ENCODE data around the gene PROSER3. TPM values are rescaled to one million over a fixed set of nuclear protein-coding genes. Genes with fewer than 3 reads are reported as not detected.

PROSER3 gene
- total RNA-seq, 1 donor from 2014 or later, result 15.0 TPM

GRCh38 chr19:35776102-35776788, 18.3 kb downstream of the PROSER3 start:
- TF ChIP-seq, protein P1, sequence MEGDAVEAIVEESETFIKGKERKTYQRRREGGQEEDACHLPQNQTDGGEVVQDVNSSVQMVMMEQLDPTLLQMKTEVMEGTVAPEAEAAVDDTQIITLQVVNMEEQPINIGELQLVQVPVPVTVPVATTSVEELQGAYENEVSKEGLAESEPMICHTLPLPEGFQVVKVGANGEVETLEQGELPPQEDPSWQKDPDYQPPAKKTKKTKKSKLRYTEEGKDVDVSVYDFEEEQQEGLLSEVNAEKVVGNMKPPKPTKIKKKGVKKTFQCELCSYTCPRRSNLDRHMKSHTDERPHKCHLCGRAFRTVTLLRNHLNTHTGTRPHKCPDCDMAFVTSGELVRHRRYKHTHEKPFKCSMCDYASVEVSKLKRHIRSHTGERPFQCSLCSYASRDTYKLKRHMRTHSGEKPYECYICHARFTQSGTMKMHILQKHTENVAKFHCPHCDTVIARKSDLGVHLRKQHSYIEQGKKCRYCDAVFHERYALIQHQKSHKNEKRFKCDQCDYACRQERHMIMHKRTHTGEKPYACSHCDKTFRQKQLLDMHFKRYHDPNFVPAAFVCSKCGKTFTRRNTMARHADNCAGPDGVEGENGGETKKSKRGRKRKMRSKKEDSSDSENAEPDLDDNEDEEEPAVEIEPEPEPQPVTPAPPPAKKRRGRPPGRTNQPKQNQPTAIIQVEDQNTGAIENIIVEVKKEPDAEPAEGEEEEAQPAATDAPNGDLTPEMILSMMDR (IDR thresholded peaks at IDR 0.05; ENCODE audit: unreplicated experiment), result no peak
- Mint-ChIP-seq H3K9me3 (ENCODE audit: unreplicated experiment) (no peaks in the 10 kb centered on the region), H3K4me1 (ENCODE audit: unreplicated experiment) (peaks cover 13% of the 10 kb centered on the region), H3K36me3 (ENCODE audit: low read depth, unreplicated experiment) (peaks cover 5% of the 10 kb centered on the region), H3K27ac (ENCODE audit: unreplicated experiment) (no peak overlapping the region), H3K4me3 (ENCODE audit: unreplicated experiment) (peak overlapping the region; percentile 81), H3K27me3 (ENCODE audit: unreplicated experiment) (peaks cover 18% of the 10 kb centered on the region)
- no peak for DNase-seq (ENCODE audit: low spot score)

GRCh38 chr19:35777086-35777841, 19.3 kb downstream of the PROSER3 start:
- no peak for DNase-seq (ENCODE audit: low spot score)
- peaks cover 13% of the 10 kb centered on the region for H3K4me1 Mint-ChIP-seq (ENCODE audit: unreplicated experiment)
- peak overlapping the region; percentile 18 for H3K27ac Mint-ChIP-seq (ENCODE audit: unreplicated experiment)
- H3K36me3 Mint-ChIP-seq (ENCODE audit: low read depth, unreplicated experiment), result peaks cover 5% of the 10 kb centered on the region
- peak overlapping the region; percentile 56 for H3K4me3 Mint-ChIP-seq (ENCODE audit: unreplicated experiment)
- TF ChIP-seq, protein P1 (IDR thresholded peaks at IDR 0.05; ENCODE audit: unreplicated experiment), result no peak
- H3K27me3 Mint-ChIP-seq (ENCODE audit: unreplicated experiment), result peaks cover 20% of the 10 kb centered on the region
- H3K9me3 Mint-ChIP-seq (ENCODE audit: unreplicated experiment), result no peaks in the 10 kb centered on the region

DNA sequence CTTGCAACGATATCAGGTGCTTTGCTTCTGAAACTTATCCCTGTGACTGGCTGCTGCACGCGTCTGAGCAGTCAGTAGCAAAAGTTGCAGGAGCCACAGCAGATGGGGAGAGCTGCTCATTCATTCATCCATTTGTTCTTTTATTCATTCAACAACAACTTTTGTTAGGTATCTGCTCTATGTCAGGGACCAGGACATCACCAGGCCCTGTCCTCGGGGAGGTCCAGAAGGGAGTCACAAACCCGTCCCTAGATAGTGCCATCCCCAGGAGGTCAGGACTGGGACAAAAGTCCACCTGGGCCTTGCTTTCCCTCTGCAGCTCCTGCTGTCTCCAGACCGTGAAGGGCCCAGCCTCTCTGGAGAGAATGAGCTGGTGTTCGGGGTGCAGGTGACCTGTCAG, 20.0 kb downstream of the PROSER3 start:
- DNase-seq (ENCODE audit: low spot score), result no peak
- TF ChIP-seq, protein P1 (IDR thresholded peaks at IDR 0.05; ENCODE audit: unreplicated experiment), result no peak
- Mint-ChIP-seq H3K4me3 (ENCODE audit: unreplicated experiment) (no peak overlapping the region), H3K9me3 (ENCODE audit: unreplicated experiment) (no peaks in the 10 kb centered on the region), H3K27ac (ENCODE audit: unreplicated experiment) (peak overlapping the region; percentile 18), H3K4me1 (ENCODE audit: unreplicated experiment) (peaks cover 13% of the 10 kb centered on the region), H3K27me3 (ENCODE audit: unreplicated experiment) (peaks cover 21% of the 10 kb centered on the region), H3K36me3 (ENCODE audit: low read depth, unreplicated experiment) (peaks cover 8% of the 10 kb centered on the region)

- Mint-ChIP-seq H3K9me3 (ENCODE audit: unreplicated experiment) (no peaks in the 10 kb centered on the region), H3K4me1 (ENCODE audit: unreplicated experiment) (peaks cover 17% of the 10 kb centered on the region), H3K27ac (ENCODE audit: unreplicated experiment) (no peak overlapping the region), H3K27me3 (ENCODE audit: unreplicated experiment) (peaks cover 24% of the 10 kb centered on the region), H3K4me3 (ENCODE audit: unreplicated experiment) (no peak overlapping the region), H3K36me3 (ENCODE audit: low read depth, unreplicated experiment) (peaks cover 12% of the 10 kb centered on the region)
- no peak for DNase-seq (ENCODE audit: low spot score)
- TF ChIP-seq, protein P1 (IDR thresholded peaks at IDR 0.05; ENCODE audit: unreplicated experiment), result no peak
Measured at GRCh38 chr19:35779033-35779432, 21.1 kb downstream of the PROSER3 start.

- no peak for DNase-seq (ENCODE audit: low spot score)
- Mint-ChIP-seq H3K4me3 (ENCODE audit: unreplicated experiment) (no peak overlapping the region), H3K36me3 (ENCODE audit: low read depth, unreplicated experiment) (peaks cover 7% of the 10 kb centered on the region), H3K9me3 (ENCODE audit: unreplicated experiment) (no peaks in the 10 kb centered on the region), H3K27me3 (ENCODE audit: unreplicated experiment) (peaks cover 17% of the 10 kb centered on the region), H3K27ac (ENCODE audit: unreplicated experiment) (no peak overlapping the region), H3K4me1 (ENCODE audit: unreplicated experiment) (peaks cover 10% of the 10 kb centered on the region)
- TF ChIP-seq, protein P1 (IDR thresholded peaks at IDR 0.05; ENCODE audit: unreplicated experiment), result no peak
Measured at GRCh38 chr19:35780058-35780457, 22.1 kb downstream of the PROSER3 start.

Data from endothelial cell (in vitro differentiated cells).